Activated CD4-positive, alpha-beta T cell treated with anti-CD3 and anti-CD28 coated beads, Interleukin-2, amount 10 ng/mL, durations not matched to agents 24 days and 14 days (primary cell): ENCODE results near the gene PRKAG2. TPM values are rescaled to one million over a fixed set of nuclear protein-coding genes. Genes with fewer than 3 reads are reported as not detected.

Source experiments
- DNase-seq: peaks from one replicate; pipeline ENCODE4 v3.0.0; 2022
- H3K27ac Mint-ChIP-seq: one replicate; pipeline ENCODE4 v1.8.0; 2022; ENCODE audit warnings: mild to moderate bottlenecking, mixed read lengths
- H3K27me3 Mint-ChIP-seq: one replicate; pipeline ENCODE4 v1.8.0; 2022; ENCODE audit warnings: mixed read lengths
- H3K36me3 Mint-ChIP-seq: one replicate; pipeline ENCODE4 v1.8.0; 2022; ENCODE audit warnings: low read depth, mild to moderate bottlenecking, mixed read lengths
- H3K4me1 Mint-ChIP-seq: one replicate; pipeline ENCODE4 v1.8.0; 2021; ENCODE audit warnings: mixed read lengths
- H3K4me3 Mint-ChIP-seq: one replicate; pipeline ENCODE4 v1.8.0; 2022; ENCODE audit warnings: mild to moderate bottlenecking, moderate library complexity, mixed read lengths
- H3K9me3 Mint-ChIP-seq: one replicate; pipeline ENCODE4 v1.8.0; 2021; ENCODE audit warnings: mixed read lengths
- intact Hi-C: fragments of 100-400 bp; cut with micrococcal nuclease; formaldehyde crosslinking; loops from one replicate; pipeline ENCODE4 v1.15.1; 2023
- total RNA-seq: library from RNA; stranded (reverse); gene quantifications from 2 replicates; pipeline ENCODE4 v1.2.3, GENCODE V29; 2022

Gene PRKAG2
- total RNA-seq, 1 donor from 2014 or later = 14.3 TPM

DNA sequence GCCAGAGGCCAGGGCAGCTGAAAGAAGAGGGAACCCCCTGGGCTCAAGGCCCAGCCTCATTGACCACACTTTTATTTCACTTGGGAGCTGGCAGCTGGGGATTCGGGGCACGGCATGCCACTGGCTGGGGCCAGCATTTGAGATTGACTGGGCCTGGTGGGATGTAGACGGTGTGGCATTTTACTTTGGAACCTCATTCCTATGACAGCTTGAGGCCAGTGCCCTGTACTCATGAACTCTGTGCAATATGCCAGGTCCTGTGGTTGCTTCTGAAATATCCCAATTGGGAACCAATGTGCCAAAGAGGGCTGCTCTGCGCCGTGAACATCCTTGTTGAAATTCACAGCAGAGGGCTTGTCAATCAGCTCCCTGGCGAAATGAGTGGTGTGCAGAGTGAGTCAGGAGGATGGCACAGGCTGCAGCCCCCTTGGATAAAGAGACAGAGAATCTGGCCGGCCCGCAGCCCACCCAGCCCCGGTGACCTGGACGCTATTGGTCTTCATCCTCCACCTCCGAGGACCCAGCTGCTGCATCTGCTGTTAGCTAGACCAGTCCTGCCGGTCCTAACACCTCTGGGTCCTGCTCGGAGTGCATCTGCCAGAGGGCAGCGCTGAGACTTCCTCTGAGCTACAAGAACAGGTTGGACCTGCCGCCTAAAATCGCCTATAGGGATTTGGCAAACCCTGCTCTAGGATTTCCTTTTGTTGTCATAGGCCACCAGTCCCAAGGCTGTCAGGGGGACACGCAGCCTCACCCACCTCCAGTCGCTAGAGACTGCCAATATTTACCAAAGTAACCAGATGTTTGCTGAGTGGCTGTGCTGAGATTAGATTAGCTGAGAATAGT lies 58.0 kb downstream of the PRKAG2 start:
- Mint-ChIP-seq H3K4me3 (no peak overlapping the region), H3K27me3 (no peaks in the 10 kb centered on the region), H3K9me3 (no peaks in the 10 kb centered on the region), H3K36me3 (no peaks in the 10 kb centered on the region), H3K27ac (no peak overlapping the region), H3K4me1 (no peaks in the 10 kb centered on the region)
- no peak for DNase-seq
- intact Hi-C loops = no loop called here

DNA sequence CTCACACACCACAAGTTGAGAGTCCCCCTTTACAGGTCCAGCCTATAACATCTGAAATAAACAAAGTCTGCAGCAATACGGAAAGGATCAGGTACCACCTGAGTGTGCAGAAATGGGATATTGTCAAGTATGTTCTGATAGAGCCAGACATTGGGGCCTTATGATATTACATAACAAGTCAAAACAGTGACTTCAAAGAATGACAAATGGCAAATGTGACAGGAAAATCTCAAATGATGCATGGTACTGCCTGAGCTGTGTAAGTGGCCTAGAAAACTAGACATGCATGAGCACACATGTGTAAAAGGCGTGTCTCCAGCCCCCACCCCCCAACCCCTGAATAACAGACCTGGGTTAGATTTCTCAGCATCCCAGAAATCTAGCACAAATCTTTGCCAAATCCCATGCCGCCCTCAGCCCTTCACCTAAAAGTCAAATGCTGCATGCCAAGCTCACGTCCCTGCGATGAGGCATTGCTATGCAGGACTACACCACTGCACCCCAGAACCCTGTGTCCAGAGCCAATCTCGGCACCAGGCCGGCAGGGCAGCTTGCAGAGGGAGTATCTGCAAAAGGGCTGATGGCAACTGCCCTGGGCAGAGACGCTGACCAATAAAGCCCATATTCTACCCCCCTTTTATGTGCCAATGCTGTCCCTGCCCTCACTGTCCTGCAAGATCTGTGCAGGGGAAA lies 58.8 kb downstream of the PRKAG2 start:
- intact Hi-C loops = no loop called here
- no peaks in the 10 kb centered on the region for H3K27me3 Mint-ChIP-seq
- DNase-seq = no peak
- H3K27ac Mint-ChIP-seq = no peak overlapping the region
- H3K4me1 Mint-ChIP-seq = no peaks in the 10 kb centered on the region
- H3K4me3 Mint-ChIP-seq = no peak overlapping the region
- H3K9me3 Mint-ChIP-seq = no peaks in the 10 kb centered on the region
- no peaks in the 10 kb centered on the region for H3K36me3 Mint-ChIP-seq

DNA sequence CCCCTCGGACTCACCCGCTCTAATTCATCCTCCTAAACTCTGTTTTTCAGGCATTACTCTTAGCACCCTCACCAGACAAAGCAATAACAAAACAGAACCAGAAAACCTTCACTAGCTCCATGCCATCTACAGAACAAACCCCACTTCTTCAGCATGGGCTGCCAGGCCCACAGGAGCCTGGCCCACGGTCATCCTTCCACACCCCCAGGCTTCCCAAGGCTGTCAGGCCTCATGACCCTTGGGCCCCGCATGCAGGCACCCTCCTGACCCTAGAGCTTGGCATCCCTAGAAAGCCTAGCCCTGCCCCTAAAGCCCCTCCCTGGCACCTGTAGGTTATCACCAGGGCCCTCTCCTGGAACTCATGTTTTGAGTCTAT lies 59.6 kb downstream of the PRKAG2 start:
- no peak for DNase-seq
- Mint-ChIP-seq H3K36me3 (no peaks in the 10 kb centered on the region), H3K4me1 (no peaks in the 10 kb centered on the region), H3K27me3 (no peaks in the 10 kb centered on the region), H3K4me3 (no peak overlapping the region), H3K9me3 (no peaks in the 10 kb centered on the region), H3K27ac (no peak overlapping the region)
- intact Hi-C loops = no loop called here

DNA sequence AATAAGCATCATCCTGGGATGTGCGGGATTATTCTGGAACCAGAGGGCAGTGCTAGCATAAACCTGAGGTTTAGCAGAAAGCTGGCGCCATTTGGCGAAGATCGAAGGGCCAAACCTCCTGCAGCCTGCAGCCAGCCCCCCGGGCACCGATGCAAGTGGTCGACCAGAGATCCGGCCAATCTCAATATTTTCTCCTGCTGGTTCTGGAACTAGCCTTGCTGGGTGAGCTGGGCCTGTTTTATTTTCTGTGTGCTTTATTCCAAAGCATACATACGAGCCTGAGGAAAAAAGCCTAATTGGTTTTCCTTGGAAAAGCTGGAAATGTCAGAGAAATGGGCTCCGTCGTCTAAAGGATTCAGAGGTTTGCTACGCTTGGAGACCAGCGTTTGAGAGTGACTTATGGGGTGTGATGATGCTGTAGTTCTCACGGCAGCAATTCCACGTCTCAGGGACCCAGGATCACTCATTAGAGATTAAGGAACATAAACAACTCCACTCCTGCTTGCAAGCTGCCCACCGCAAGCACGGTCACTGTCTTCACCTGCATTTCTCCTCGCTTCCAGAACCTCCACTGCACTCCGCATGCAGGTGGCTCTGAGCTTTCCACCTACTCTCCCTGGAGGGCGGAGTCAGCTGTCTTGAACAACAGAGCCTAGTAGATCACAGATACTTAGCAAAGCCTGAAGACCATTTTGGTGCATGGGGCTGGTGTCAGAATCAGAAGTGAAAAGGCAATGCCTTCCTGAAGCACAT lies 60.2 kb downstream of the PRKAG2 start:
- no peaks in the 10 kb centered on the region for H3K9me3 Mint-ChIP-seq
- intact Hi-C loops = no loop called here
- no peaks in the 10 kb centered on the region for H3K4me1 Mint-ChIP-seq
- no peaks in the 10 kb centered on the region for H3K27me3 Mint-ChIP-seq
- no peak overlapping the region for H3K4me3 Mint-ChIP-seq
- no peak for DNase-seq
- no peak overlapping the region for H3K27ac Mint-ChIP-seq
- no peaks in the 10 kb centered on the region for H3K36me3 Mint-ChIP-seq

DNA sequence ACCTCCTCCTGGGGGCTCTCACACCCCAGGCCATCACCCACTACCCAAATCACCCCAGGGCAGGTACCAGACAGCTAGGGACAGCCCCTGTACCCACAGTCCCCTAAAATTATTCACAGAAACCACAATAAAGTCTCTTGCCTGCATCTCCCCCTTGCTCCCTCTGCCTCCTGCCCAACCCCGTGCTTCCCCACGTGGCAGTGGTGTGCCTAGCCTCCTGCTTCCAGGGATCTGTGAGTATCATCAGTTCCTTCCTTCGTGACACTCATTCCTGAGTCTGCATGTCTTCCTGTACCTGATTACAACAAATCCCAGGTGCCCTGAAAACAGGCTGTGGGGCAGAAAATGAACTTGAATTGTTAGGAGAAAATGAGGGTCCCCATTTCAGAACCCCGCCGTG lies 61.5 kb downstream of the PRKAG2 start:
- Mint-ChIP-seq H3K27ac (no peak overlapping the region), H3K36me3 (no peaks in the 10 kb centered on the region), H3K4me1 (no peaks in the 10 kb centered on the region)

DNA sequence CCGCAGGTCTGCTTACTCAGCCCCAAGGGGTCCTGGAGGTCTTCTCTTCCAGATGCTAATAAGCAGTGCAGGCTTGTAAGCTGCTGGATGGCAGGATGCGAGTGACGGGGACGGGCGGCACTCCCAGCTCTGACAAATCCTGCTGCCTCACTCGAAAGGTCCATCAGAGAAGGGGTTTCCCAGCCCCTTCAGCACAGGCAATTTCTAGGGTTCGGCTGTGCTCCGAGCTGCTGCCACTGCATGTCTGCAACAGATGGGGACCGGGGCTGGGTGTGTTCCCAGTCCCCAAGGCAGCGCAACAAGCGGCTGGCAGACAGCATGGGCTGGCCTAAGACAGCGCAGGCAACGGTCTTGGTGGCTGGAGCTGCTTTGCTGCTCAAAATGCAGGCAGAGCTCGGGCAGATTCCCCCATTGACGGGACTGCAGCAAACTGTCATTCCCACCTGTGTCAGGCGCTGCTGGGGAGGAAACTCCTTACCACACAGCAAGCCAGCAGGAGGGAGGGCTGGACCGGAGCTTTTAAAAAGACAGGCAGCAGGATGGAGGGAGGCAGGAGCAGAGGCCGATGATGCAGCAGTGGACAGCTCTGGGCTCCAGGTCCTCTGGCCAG lies 62.4 kb downstream of the PRKAG2 start:
- no peak for DNase-seq
- Mint-ChIP-seq H3K4me3 (no peak overlapping the region), H3K9me3 (no peaks in the 10 kb centered on the region), H3K36me3 (no peaks in the 10 kb centered on the region), H3K4me1 (no peaks in the 10 kb centered on the region), H3K27ac (no peak overlapping the region), H3K27me3 (no peaks in the 10 kb centered on the region)
- intact Hi-C loops = no loop called here

More for the DNA sequence above, 61.5 kb downstream of the PRKAG2 start:
- no peaks in the 10 kb centered on the region for H3K27me3 Mint-ChIP-seq
- no peak overlapping the region for H3K4me3 Mint-ChIP-seq
- H3K9me3 Mint-ChIP-seq = no peaks in the 10 kb centered on the region
- intact Hi-C loops = no loop called here
- no peak for DNase-seq

DNA sequence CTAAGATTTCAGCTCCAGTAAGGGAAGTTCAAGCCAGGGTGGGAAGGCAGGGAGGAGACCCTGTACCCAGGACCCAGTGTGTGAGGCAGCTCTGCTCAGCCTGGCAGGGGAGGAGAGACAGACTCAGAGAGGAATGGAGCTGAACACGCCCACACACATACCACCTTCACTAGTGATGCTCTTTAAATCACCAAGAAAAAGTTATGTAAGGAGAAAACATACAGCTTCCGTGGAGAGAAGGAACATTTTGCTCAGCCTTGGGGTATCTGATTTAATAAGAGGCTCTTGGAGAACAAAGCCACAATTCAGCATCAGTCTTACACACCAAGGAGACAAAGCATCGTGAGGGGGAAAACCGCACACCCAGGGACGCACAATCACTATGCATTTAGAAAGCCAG lies 62.9 kb downstream of the PRKAG2 start:
- Mint-ChIP-seq H3K4me3 (no peak overlapping the region), H3K9me3 (no peaks in the 10 kb centered on the region), H3K4me1 (no peaks in the 10 kb centered on the region), H3K36me3 (no peaks in the 10 kb centered on the region), H3K27me3 (no peaks in the 10 kb centered on the region), H3K27ac (no peak overlapping the region)
- DNase-seq = no peak
- intact Hi-C loops = no loop called here

DNA sequence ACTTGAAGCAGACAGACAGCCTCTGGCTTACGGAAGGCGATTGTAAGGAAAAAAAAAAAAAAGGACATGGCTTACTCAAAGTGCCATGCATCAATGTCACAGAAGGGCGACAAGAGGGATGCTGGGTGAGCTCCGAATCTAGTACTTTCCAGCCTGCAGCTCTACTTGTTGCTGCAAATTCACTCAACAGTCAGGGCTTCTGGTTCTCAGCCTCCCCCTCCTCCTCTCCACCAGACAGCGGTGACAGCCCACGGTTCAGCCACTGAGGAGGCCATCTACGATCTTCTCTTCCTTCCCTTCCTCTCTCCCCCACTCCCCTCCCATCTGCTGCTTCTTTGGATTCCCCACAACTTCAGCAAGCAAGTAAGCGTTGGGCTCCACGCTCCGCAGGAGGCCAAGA lies 63.5 kb downstream of the PRKAG2 start:
- Mint-ChIP-seq H3K36me3 (no peaks in the 10 kb centered on the region), H3K27me3 (no peaks in the 10 kb centered on the region), H3K27ac (no peak overlapping the region), H3K4me3 (no peak overlapping the region), H3K9me3 (no peaks in the 10 kb centered on the region), H3K4me1 (no peaks in the 10 kb centered on the region)
- intact Hi-C loops = no loop called here
- no peak for DNase-seq

DNA sequence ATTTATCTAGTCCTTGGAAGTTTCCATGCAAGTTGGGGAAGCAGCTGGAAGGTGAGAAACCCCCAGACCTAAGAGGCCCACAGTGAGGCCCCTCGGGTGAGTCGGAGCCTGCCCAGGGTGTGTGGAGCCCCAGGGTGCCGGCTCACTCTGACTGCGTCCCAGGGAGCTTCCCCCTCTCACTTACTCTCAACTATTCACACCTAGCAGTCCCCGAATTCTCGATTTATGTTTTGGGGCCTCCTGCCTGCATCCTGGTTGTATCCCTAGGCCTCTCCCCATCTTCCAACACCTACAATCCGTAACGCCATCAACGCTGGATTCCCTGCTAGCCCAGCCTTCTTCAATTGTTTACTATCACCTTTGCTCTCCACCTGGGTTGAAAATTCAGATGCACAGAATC lies 63.9 kb downstream of the PRKAG2 start:
- intact Hi-C loops = no loop called here
- no peaks in the 10 kb centered on the region for H3K4me1 Mint-ChIP-seq
- no peaks in the 10 kb centered on the region for H3K9me3 Mint-ChIP-seq
- no peak overlapping the region for H3K27ac Mint-ChIP-seq
- DNase-seq = no peak
- no peaks in the 10 kb centered on the region for H3K36me3 Mint-ChIP-seq
- H3K4me3 Mint-ChIP-seq = no peak overlapping the region
- H3K27me3 Mint-ChIP-seq = no peaks in the 10 kb centered on the region

DNA sequence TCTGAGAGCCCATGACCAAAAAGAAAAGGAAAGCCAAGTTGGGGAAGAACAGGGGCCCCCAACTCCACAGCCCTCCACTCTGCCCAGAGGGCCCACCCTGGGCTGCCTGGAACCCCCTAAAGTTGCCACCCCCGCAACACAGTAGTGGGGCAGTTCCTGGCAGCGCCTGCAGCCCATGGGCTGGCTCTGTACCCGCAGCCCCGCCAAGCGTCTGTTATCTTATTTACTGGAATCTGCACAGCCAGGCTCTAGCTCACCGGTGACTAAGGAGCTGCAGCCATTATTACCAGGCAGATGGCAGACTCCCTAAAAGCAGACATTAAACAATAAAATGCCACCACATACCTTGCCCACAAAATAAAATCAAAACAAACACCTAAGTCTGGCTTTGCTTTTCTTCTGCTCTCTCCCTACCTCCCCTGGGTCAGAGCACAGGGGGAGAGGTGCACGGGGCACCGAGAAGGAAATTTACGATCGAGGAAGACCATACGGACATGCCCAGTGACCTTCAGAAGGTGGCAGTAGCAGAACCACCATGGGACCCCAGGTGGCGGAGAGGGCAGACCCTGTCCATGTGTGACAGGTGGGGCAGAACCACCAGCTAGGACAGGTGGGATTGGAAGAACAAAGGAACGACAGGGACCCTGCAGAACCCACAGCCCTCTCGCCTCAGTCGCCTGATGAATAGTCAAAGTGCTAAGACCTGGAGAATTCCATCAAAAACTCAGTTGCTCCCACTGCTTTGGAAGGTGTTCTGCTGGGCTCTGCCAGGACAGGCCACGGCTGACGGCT lies 66.3 kb downstream of the PRKAG2 start:
- Mint-ChIP-seq H3K9me3 (no peaks in the 10 kb centered on the region), H3K4me3 (no peak overlapping the region), H3K36me3 (no peaks in the 10 kb centered on the region), H3K27me3 (no peaks in the 10 kb centered on the region), H3K27ac (no peak overlapping the region), H3K4me1 (no peaks in the 10 kb centered on the region)
- intact Hi-C loops = no loop called here
- DNase-seq = no peak

DNA sequence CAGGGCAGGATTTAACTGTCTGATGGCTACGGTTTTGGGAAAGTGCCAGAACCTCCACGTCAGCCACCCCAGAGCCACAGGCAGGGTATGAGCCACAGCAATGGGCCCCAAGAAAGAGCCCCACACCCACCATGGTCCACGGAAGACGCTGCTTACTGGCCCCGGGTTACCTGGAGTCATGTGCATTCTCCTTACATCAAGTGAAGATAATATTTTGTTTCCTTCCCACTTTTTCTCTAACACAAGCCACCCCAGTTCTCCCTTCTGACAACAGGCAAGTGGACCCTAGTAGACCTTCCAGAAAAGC lies 67.1 kb downstream of the PRKAG2 start:
- no peaks in the 10 kb centered on the region for H3K4me1 Mint-ChIP-seq
- H3K4me3 Mint-ChIP-seq = no peak overlapping the region
- no peak overlapping the region for H3K27ac Mint-ChIP-seq
- DNase-seq = no peak
- no peaks in the 10 kb centered on the region for H3K9me3 Mint-ChIP-seq
- no peaks in the 10 kb centered on the region for H3K36me3 Mint-ChIP-seq
- no peaks in the 10 kb centered on the region for H3K27me3 Mint-ChIP-seq
- intact Hi-C loops = no loop called here

DNA sequence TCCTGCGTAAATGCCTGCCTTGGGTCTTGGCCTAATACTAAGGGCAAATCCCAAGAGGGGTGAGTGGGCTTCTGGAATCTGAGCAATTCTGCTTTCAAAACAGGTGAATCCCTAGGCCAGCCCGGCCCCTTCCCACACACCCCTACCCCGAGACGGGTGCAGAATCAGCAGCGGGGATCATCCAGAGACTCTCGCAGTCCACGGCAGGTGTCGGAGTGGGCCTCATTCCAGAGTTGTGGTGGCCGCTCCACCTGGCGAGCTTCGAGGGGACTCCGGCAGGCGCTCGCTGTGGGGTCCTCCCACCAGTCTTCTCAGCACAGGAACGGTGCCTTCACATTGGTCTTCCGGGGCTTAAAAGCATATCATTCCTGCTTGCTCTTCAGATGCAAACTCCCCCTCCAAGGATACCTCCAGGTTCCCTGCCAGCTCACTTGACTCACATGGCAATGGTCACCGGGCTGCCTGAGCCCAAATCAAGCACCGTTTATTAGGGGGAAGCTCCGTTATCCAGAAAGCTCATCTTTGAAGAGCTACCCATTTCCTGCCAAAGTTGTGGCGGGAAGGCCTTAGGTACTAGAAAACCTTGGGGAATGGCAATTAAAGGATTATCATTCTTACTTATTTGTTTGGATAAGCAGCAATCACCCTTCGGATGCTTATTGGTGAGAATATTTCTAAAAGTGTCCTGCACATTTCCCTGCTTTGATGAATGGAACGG lies 67.6 kb downstream of the PRKAG2 start:
- intact Hi-C loops = no loop called here
- Mint-ChIP-seq H3K9me3 (no peaks in the 10 kb centered on the region), H3K27me3 (no peaks in the 10 kb centered on the region), H3K4me1 (no peaks in the 10 kb centered on the region), H3K4me3 (no peak overlapping the region), H3K36me3 (no peaks in the 10 kb centered on the region), H3K27ac (no peak overlapping the region)
- no peak for DNase-seq
